ENCODE results near the gene MTA1. TPM values are rescaled to one million over a fixed set of nuclear protein-coding genes. Genes with fewer than 3 reads are reported as not detected.

MTA1 gene
- total and polyA plus RNA-seq, 10 of the 15 experiments (the other 5 are each of a cell fraction or from before 2014, with no cell fraction given) = 0.14 to 162 (median 30.6) TPM

DNA sequence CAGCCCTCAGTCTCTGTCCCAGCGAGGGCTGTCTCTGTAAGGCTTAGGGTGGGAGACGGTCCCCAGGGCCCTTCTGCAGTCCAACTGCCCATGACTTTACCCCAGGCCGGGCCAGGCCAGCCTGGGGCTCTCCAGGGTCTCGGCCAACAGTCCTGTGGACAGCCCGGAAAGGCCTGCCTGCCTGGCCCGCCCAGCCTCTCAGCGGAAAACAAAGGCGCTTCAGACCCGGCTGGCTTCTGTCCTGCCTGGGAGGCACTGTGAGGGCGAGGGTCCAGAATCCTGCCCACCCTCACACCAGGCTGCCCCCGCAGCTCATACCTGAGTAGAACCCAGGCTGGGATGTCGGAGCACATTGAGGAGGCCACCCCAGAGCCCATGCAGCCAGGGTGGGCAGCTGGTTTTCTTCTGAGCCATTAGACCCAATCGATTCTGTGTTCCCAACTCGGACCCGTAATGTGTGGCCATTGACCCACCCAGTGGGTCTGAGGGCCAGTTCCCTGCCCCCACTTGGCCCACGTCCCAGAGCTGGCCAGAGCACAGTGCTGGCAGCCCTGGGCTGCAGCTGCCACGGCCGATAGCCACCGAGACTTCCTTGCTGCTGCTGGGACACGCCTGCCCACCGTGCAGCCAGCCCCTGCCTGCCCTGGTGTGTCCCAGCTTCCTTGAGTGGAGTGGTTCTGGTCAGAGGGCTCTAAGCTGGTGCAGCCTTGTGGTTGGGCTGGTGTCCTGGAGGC, 56.6 kb downstream of the MTA1 start:
- DNase-seq (ENCODE audit: low read depth, low spot score) (no peak), ATAC-seq (no peak), FAIRE-seq (no peak)
- Histone ChIP-seq H3K27ac (ENCODE audit: control insufficient read depth, insufficient read depth) (no peak overlapping the region), H3K4me2 (ENCODE audit: control insufficient read depth, insufficient read depth) (no peak overlapping the region), H3K79me2 (ENCODE audit: control insufficient read depth, insufficient read depth, low read length) (no peaks in the 10 kb centered on the region), H3K36me3 (ENCODE audit: control insufficient read depth in 2 of 2, insufficient read depth in 2 of 2, low read length in 1 of 2) (no peaks in the 10 kb centered on the region), H3K9me3 (replicated peaks; ENCODE audit: control insufficient read depth, insufficient read depth, low read length) (no peaks in the 10 kb centered on the region; the same call in 2 of the 3 replicates), H2AFZ (ENCODE audit: control insufficient read depth, low read depth, low read length) (no peak overlapping the region), H3K9ac (ENCODE audit: control insufficient read depth, insufficient read depth, low read length) (no peak overlapping the region), H3K4me3 (no peak overlapping the region), H4K20me1 (ENCODE audit: control insufficient read depth, insufficient read depth) (no peaks in the 10 kb centered on the region), H3K27me3 (replicated peaks in 1 of 2; ENCODE audit: control insufficient read depth in 2 of 2, insufficient read depth in 2 of 2, low read length in 1 of 2) (peaks cover 4 to 11% of the 10 kb centered on the region in 2 experiments; a peak in 3 of 4 replicates), H3K4me1 (ENCODE audit: control insufficient read depth, insufficient read depth, low read length) (peaks cover 7% of the 10 kb centered on the region)
- ChIA-PET SMC1A (ENCODE audit: uncharacterized antibody, unreplicated experiment) (no interaction called here), RAD21 (ENCODE audit: unreplicated experiment) (no interaction called here), POLR2A (interaction anchor here (0.6 kb wide), 1 partner anchor 561 kb away, joined by 5 read pairs; no protein-coding TSS in a partner anchor), CTCF (interaction anchor here (1.2 kb wide), 1 partner anchor 14 kb away, joined by 4 read pairs; no protein-coding TSS in a partner anchor)
- in situ Hi-C loops (cut with MboI) (no loop called here), intact Hi-C loops (cut with micrococcal nuclease; ENCODE audit: unreplicated experiment) (no loop called here)
- TF ChIP-seq, protein P1, sequence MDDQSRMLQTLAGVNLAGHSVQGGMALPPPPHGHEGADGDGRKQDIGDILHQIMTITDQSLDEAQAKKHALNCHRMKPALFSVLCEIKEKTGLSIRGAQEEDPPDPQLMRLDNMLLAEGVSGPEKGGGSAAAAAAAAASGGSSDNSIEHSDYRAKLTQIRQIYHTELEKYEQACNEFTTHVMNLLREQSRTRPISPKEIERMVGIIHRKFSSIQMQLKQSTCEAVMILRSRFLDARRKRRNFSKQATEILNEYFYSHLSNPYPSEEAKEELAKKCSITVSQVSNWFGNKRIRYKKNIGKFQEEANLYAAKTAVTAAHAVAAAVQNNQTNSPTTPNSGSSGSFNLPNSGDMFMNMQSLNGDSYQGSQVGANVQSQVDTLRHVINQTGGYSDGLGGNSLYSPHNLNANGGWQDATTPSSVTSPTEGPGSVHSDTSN (IDR thresholded peaks at IDR 0.05; ENCODE audit: insufficient replicate concordance, low read depth, low read length) = no peak
- no peak for TF ChIP-seq SREBF2 (IDR thresholded peaks at IDR 0.05; ENCODE audit: low read length)
- TF ChIP-seq BACH1 (IDR thresholded peaks at IDR 0.05; ENCODE audit: borderline replicate concordance) = no peak
- TF ChIP-seq GATAD2B (conservative IDR thresholded peaks at IDR 0.05; ENCODE audit: low read depth) = no peak
- no peak for TF ChIP-seq EZH2 (IDR thresholded peaks at IDR 0.05; ENCODE audit: borderline replicate concordance, control insufficient read depth, low read depth, low read length)
- no peak for TF ChIP-seq ZNF622 (IDR thresholded peaks at IDR 0.05)
- no TSS peak for BruUV-seq (replicated peaks)
- WGBS (ENCODE audit: insufficient coverage, insufficient replicate concordance, low lambda C conversion rate, missing lambda C conversion rate) = 47% methylated on average over 20 of the region's 21 CpGs
